Hematopoietic multipotent progenitor cell (in vitro differentiated cells): ENCODE data around the gene JARID2. TPM values are rescaled to one million over a fixed set of nuclear protein-coding genes. Genes with fewer than 3 reads are reported as not detected.

Source experiments
- DNase-seq, 3 donors: peaks; one replicate each; pipeline ENCODE4 v3.0.0-alpha.2; 2011 to 2015; ENCODE audit warnings: low read depth in 2 of 3, low spot score in 2 of 3
- total RNA-seq: library from RNA; depleted of rRNA; stranded (reverse); fragments of >200 nt; gene quantifications from one replicate; pipeline ENCODE4 v1.2.3, GENCODE V29; 2012

The JARID2 gene
- total RNA-seq, 1 donor = 43.4 TPM

GRCh38 chr6:15246666-15247499 lies 1.0 kb downstream of the JARID2 start:
- no peak for DNase-seq

- peak in 2 of 3 donors; percentile 31 to 54 for DNase-seq
Observed at GRCh38 chr6:15247500-15248450, 1.9 kb downstream of the JARID2 start.

GRCh38 chr6:15248451-15249370 lies 2.8 kb downstream of the JARID2 start:
- peak; percentile 98 to 99 (median 99) for DNase-seq

DNA sequence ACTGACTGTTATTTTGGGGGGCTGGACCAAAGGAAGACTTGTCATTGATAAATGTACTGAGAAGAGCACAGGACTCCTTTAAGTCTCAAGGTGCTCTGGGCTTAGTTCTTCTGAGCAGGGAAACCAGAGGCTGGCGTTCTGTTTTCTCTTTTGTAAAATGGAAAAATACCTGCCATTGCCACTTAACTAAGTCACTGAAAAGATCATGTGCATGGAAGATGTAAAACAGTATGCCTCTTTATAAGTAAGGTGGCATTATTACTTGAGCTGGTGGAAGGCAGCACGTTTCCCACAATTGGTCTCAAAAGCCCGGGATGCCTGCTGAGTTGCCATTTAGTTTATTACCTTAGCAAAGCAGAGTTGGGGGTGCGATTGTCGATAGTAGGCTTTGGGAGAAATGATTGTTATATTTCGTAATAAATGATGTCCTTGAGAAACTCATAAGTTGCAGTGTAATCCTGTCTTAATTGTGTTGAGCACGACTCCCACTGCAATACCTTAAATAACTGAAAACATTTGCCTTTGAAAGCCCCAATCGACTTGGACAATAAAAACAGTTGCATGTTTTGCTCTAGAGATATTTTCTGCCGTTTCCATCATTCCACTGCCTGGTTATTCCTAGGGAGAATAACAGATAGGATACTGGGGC lies 3.6 kb downstream of the JARID2 start:
- no peak for DNase-seq

DNA sequence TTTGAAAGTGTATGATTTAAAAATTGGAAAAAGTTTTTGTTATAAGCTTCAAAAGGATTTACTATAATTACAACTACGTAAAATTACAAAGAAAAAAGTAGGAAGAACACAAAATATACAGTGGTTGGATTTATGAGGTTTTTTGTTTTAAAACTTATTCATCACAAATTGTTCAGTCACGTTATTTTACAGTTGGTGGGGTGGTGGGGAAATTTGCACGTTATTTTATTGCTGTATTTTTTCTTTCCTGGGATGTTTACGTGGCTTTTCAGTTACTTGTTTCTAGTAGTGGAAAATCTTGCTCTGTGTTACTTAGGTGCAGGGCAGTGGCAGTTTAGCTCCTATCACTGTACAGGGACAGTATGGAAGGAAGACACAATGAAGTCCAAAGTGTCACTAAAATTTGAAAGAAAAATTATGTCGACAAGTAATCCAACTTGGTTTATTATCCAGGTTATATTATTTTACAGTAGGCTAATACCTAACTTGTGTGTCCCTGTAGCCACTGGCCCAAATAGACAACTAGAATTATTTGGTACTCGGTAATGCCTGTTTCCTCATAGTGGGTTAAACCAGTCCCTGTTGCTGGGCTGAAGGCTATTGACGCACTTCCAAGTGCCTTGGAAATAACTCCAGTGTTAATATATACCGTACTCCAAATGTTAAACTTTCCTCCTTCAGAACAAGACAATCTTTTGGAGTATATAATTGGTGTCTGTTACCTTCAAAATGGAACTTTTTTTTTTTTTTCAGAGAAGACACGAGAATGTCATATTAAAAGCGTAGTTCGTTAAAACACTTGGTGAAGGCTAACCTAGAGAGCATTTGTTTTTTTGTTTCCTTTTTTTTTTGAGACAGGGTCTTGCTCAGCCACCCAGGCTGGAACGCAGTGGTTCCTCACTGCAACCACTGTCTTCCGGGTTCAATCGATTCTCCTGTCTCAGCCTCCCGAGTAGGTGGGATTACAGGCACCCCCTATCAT lies 4.6 kb downstream of the JARID2 start:
- no peak for DNase-seq

DNA sequence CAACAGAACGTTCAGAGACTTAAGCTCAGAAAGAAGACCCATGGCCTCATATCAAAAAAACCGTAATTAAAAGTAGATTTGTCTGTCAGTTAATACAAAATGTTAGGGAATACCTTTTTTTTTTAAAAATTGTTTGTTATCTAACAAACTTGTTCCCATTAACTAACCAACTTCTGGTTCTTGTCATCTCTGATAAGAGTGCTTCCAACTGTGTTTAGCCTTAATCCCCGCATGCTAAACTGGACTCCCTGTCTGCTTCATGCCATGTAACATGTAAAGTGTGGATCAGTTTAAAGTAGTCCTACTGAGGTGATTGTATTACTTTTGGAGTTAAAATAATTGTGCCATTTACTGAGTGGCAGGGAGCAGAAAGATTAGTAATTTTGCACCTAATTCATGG lies 6.3 kb downstream of the JARID2 start:
- DNase-seq = no peak

- no peak for DNase-seq
Observed at GRCh38 chr6:15253203-15254022, 7.5 kb downstream of the JARID2 start.

DNA sequence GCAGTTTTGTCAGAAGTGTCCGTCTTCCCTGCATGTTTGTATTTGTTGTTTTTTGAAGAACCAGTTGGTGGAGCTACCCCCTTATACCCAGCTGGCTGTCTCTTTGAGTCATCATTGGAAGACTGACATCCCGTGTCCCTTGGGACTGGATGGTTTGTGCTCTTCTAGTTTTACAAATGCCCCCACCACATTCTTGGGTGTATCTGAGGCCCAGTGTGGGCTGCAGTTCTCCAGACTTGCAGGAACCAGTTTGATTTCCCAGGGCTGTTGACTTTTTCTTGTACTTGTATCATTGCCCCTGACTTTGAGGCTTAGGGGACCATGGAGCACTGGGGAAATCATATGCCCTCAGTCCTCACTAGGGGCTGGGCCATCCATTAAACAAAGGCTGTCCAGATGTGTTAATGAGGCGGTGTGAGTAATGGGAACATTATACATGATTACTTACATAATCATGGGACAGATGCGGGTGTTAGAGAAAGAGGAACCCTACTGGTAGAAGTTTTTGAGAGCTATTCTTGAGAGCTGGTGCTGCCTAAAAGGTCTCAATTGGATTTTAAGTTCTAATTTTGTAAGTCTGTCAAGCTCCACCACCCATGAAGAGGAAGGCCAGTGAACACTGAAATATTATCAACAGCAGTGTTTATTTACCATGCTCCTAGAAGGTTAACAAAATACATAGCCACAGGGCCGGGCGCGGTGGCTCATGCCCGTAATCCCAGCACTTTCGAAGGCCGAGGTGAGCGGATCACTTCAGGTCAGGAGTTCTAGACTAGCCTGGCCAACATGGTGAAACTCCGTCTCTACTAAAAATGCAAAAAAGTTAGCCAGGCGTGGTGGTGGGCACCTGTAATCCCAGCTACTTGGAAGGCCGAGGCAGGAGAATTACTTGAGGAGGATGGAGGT lies 8.5 kb downstream of the JARID2 start:
- DNase-seq = peak in 1 of 3 donors; percentile 57

DNA sequence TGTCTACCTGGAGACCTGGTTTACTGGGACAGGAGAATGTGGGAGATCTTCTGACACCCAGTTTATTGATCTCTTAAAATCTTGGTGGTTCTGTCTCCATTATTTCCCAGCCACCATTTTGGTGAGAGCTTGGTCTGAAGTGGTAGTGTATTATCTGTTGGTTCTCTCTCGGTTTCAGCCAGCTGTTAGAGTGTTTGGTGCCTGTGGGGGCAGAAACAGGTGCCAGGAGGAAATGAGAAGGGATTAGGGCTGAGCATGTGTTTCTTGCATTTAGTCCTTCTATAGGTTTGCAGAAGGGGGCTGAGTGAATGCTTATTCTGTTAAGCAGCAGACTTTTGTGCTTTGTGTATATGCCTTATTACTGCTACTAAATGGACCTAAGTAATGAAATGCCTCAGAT lies 9.6 kb downstream of the JARID2 start:
- peak in 1 of 3 donors; percentile 69 for DNase-seq

GRCh38 chr6:15255909-15256395 lies 10.1 kb downstream of the JARID2 start:
- DNase-seq = no peak

GRCh38 chr6:15256538-15257271 lies 10.8 kb downstream of the JARID2 start:
- no peak for DNase-seq

DNA sequence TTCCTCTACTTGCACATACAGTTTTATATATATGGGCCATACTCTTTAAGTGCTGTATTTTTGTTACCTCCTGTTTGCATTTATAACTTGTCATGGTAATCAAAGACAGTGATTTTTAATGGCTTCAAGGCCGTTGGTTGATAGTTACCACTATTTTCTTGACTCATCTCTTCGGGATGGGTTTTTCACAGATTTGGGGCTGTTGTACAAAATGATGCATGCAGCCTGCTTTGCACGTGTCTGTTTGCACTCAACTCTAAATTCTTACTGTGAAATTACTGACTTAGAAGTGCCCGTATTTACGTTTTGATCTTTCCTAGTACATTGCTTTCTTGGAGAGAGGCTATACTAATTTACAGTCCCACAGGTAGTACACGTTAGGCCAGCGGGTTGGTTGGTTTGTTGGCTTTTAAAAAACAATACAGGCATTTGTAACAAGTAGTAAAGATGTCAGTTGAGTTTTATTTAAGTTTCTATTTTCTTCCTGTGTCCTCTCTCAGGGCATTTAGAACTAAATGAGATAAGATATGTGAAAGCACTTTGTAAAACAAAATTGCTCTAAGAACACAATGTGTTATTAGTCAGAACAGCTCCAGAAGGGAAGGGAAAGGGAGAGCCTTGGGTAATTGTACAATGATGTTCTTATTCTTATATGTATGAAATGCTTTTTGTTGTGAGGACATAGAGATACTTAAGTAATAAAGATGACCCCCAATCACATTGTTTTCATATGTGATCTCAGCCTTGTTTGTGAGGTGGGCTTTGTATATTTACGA lies 11.7 kb downstream of the JARID2 start:
- no peak for DNase-seq

- no peak for DNase-seq
Observed at GRCh38 chr6:15259766-15260098, 13.9 kb downstream of the JARID2 start.

GRCh38 chr6:15260099-15260821 lies 14.4 kb downstream of the JARID2 start:
- no peak for DNase-seq
